ENCODE data around the gene SLC17A9. TPM values are rescaled to one million over a fixed set of nuclear protein-coding genes. Genes with fewer than 3 reads are reported as not detected.

Gene SLC17A9
- total RNA-seq, 1 experiment from 2014 or later: 0.22 TPM

GRCh38 chr20:62925420-62926228 lies 26.9 kb upstream of the SLC17A9 start:
- DNase-seq: peak in 1 of 2 experiments; percentile 32
- no peak for TF ChIP-seq CTCF (conservative IDR thresholded peaks at IDR 0.05)
- no peak for TF ChIP-seq EZH2 (IDR thresholded peaks at IDR 0.05; ENCODE audit: low read depth)
- peak overlapping the region; percentile 96 for H3K4me2 ChIP-seq
- intact Hi-C loops (cut with micrococcal nuclease; ENCODE audit: unreplicated experiment): loop anchor here (1.0 to 5.0 kb wide), 2 partner anchors 12 to 303 kb away; no protein-coding TSS in a partner anchor
- no peaks in the 10 kb centered on the region for H3K36me3 ChIP-seq (ENCODE audit: low read depth)
- peaks cover 38% of the 10 kb centered on the region for H3F3A ChIP-seq (ENCODE audit: insufficient read depth, low read depth)
- no peaks in the 10 kb centered on the region for H3K27me3 ChIP-seq (ENCODE audit: insufficient read depth, low read depth)
- peaks cover 57% of the 10 kb centered on the region for H4K20me1 ChIP-seq (ENCODE audit: insufficient read depth)
- peaks cover 94% of the 10 kb centered on the region for H3K79me2 ChIP-seq (ENCODE audit: low read depth)
- no peaks in the 10 kb centered on the region for H3K9me3 ChIP-seq (ENCODE audit: insufficient read depth, low read depth)
- H2AFZ ChIP-seq: peak overlapping the region; percentile 74
- ChIA-PET CTCF (no interaction called here), POLR2A (ENCODE audit: unreplicated experiment) (no interaction called here)
- peak overlapping the region; percentile 81 for H3K27ac ChIP-seq
- H3K4me3 ChIP-seq: peak overlapping the region; percentile 75
- H3K9me2 ChIP-seq (ENCODE audit: insufficient read depth): no peaks in the 10 kb centered on the region
- H3K4me1 ChIP-seq (replicated peaks; ENCODE audit: insufficient read depth): peaks cover 35% of the 10 kb centered on the region
- BruUV-seq (replicated peaks): no TSS peak

GRCh38 chr20:62926229-62927127 lies 26.0 kb upstream of the SLC17A9 start, which contains the start of gene DIDO1:
Gene DIDO1, minus strand, starts transcription at chr20:62926505.
- ChIA-PET POLR2A (ENCODE audit: unreplicated experiment) (no interaction called here), CTCF (interaction anchor here (0.7 kb wide), 1 partner anchor 383 kb away, joined by 7 read pairs; no protein-coding TSS in a partner anchor)
- Histone ChIP-seq H3K27ac (peak within 1 kb of the TSS; percentile 81), H3K4me1 (replicated peaks; ENCODE audit: insufficient read depth) (peaks cover 35% of the 10 kb centered on the region), H3F3A (ENCODE audit: insufficient read depth, low read depth) (peaks cover 40% of the 10 kb centered on the region), H3K27me3 (ENCODE audit: insufficient read depth, low read depth) (no peaks in the 10 kb centered on the region), H3K4me3 (peak within 1 kb of the TSS; percentile 75), H2AFZ (peak within 1 kb of the TSS; percentile 74), H3K9me3 (ENCODE audit: insufficient read depth, low read depth) (no peaks in the 10 kb centered on the region), H3K36me3 (ENCODE audit: low read depth) (no peaks in the 10 kb centered on the region), H3K4me2 (peak within 1 kb of the TSS; percentile 96), H4K20me1 (ENCODE audit: insufficient read depth) (peaks cover 57% of the 10 kb centered on the region), H3K79me2 (ENCODE audit: low read depth) (peaks cover 94% of the 10 kb centered on the region), H3K9me2 (ENCODE audit: insufficient read depth) (no peaks in the 10 kb centered on the region)
- peak; percentile 73 to 91 for DNase-seq
- intact Hi-C loops (cut with micrococcal nuclease; ENCODE audit: unreplicated experiment): loop anchor here (1.0 to 5.0 kb wide), 2 partner anchors 11 to 304 kb away; no protein-coding TSS in a partner anchor
- TF ChIP-seq EZH2 (IDR thresholded peaks at IDR 0.05; ENCODE audit: low read depth) (no peak), CTCF (conservative IDR thresholded peaks at IDR 0.05) (peak; percentile 71; the same call in 1 of the 2 replicates)
- no TSS peak for BruUV-seq (replicated peaks)

GRCh38 chr20:62927128-62927705 lies 25.3 kb upstream of the SLC17A9 start:
- POLR2A ChIA-PET (ENCODE audit: unreplicated experiment): no interaction called here
- Histone ChIP-seq H3K27ac (peak overlapping the region; percentile 27), H3K79me2 (ENCODE audit: low read depth) (peaks cover 94% of the 10 kb centered on the region), H2AFZ (no peak overlapping the region), H3K4me1 (replicated peaks; ENCODE audit: insufficient read depth) (peaks cover 35% of the 10 kb centered on the region), H3K4me2 (peak overlapping the region; percentile 96), H4K20me1 (ENCODE audit: insufficient read depth) (peaks cover 53% of the 10 kb centered on the region), H3K9me2 (ENCODE audit: insufficient read depth) (no peaks in the 10 kb centered on the region), H3K4me3 (peak overlapping the region; percentile 75; the same call in 1 of the 2 replicates), H3K27me3 (ENCODE audit: insufficient read depth, low read depth) (no peaks in the 10 kb centered on the region), H3F3A (ENCODE audit: insufficient read depth, low read depth) (peaks cover 40% of the 10 kb centered on the region), H3K9me3 (ENCODE audit: insufficient read depth, low read depth) (no peaks in the 10 kb centered on the region), H3K36me3 (ENCODE audit: low read depth) (no peaks in the 10 kb centered on the region)
- intact Hi-C loops (cut with micrococcal nuclease; ENCODE audit: unreplicated experiment): loop anchor here (5.0 kb wide), 1 partner anchor 305 kb away; no protein-coding TSS in a partner anchor
- TF ChIP-seq CTCF (conservative IDR thresholded peaks at IDR 0.05): no peak
- no peak for TF ChIP-seq EZH2 (IDR thresholded peaks at IDR 0.05; ENCODE audit: low read depth)
- CTCF ChIA-PET: no interaction called here
- DNase-seq: no peak
- TSS peak; percentile 47 for BruUV-seq (replicated peaks)

Data from PC-9 (cell line).